Putamen (tissue), 1 donor: ENCODE measurements around the gene DIRAS1.

Experiments used
- DNase-seq: peaks from one replicate; pipeline ENCODE4 v3.0.0-alpha.2; 2016; ENCODE audit warnings: low spot score

DIRAS1 gene

GRCh38 chr19:2755448-2755705 is 34.2 kb upstream of the DIRAS1 start:
- DNase-seq = no peak

- DNase-seq = no peak
These were observed 33.7 kb upstream of the DIRAS1 start for GRCh38 chr19:2754659-2755447.

- no peak for DNase-seq
These were observed 30.3 kb upstream of the DIRAS1 start for GRCh38 chr19:2751438-2751830.

GRCh38 chr19:2750808-2751437 is 29.8 kb upstream of the DIRAS1 start:
- peak; percentile 79 for DNase-seq

- DNase-seq = no peak
These were observed 26.2 kb upstream of the DIRAS1 start for GRCh38 chr19:2747349-2747748.

GRCh38 chr19:2744113-2744512 is 22.9 kb upstream of the DIRAS1 start:
- DNase-seq = no peak

- peak; percentile 80 for DNase-seq
These were observed 21.9 kb upstream of the DIRAS1 start for GRCh38 chr19:2743099-2743498.

GRCh38 chr19:2740314-2740656 is 19.1 kb upstream of the DIRAS1 start:
- DNase-seq = no peak

- peak; percentile 98 for DNase-seq
These were observed 18.6 kb upstream of the DIRAS1 start, which contains the start of gene SLC39A3 for GRCh38 chr19:2739602-2740313. Gene SLC39A3, minus strand, starts transcription at chr19:2740017. Its CDS starts 2,760 bp downstream, at chr19:2737257.

- DNase-seq = no peak
These were observed 15.5 kb upstream of the DIRAS1 start for GRCh38 chr19:2736550-2737190.

- no peak for DNase-seq
These were observed 14.2 kb upstream of the DIRAS1 start for GRCh38 chr19:2735374-2735773.

GRCh38 chr19:2734589-2735288 is 13.6 kb upstream of the DIRAS1 start:
- DNase-seq = no peak

GRCh38 chr19:2733930-2734588 is 12.9 kb upstream of the DIRAS1 start:
- DNase-seq = no peak

- no peak for DNase-seq
These were observed 11.7 kb upstream of the DIRAS1 start for GRCh38 chr19:2732883-2733282.

- no peak for DNase-seq
These were observed 11.1 kb upstream of the DIRAS1 start for GRCh38 chr19:2732157-2732725.

- no peak for DNase-seq
These were observed 10.2 kb upstream of the DIRAS1 start for GRCh38 chr19:2731181-2731995.

GRCh38 chr19:2729943-2730818 is 9.0 kb upstream of the DIRAS1 start:
- no peak for DNase-seq

- DNase-seq = no peak
These were observed 7.7 kb upstream of the DIRAS1 start for GRCh38 chr19:2728783-2729387.

- no peak for DNase-seq
These were observed 6.4 kb upstream of the DIRAS1 start for GRCh38 chr19:2727640-2727944.
